SK-N-SH treated with all-trans-retinoic acid at 6 μM for 48 hours (cell line): Measurements from ENCODE around the gene MRPS6.

Experiments
- ATAC-seq: fragments of 200-7000 bp; cut with Tn5 transposase; 3 replicates; pipeline ENCODE4 v1.9.1; 2020; ENCODE audit warnings: mild to moderate bottlenecking, moderate library complexity
- ARNTL ChIP-seq: fragments of 450-650 bp; formaldehyde crosslinking; IDR thresholded peaks from 2 replicates; pipeline ENCODE4 v1.5.0; 2020; ENCODE audit warnings: low read depth, mild to moderate bottlenecking, moderate library complexity, borderline replicate concordance
- BACH2 ChIP-seq: fragments of 250-450 bp; sonication (Bioruptor Pico); IDR thresholded peaks from 2 replicates; pipeline ENCODE4 v1.9.0; 2021; ENCODE audit warnings: mild to moderate bottlenecking, borderline replicate concordance
- CSDC2 ChIP-seq: fragments of 250-450 bp; sonication (Bioruptor Pico); IDR thresholded peaks from 2 replicates; pipeline ENCODE4 v1.5.0; 2020; ENCODE audit warnings: mild to moderate bottlenecking, moderate library complexity
- ESRRG ChIP-seq: fragments of 250-450 bp; sonication (Bioruptor Pico); IDR thresholded peaks from 2 replicates; pipeline ENCODE4 v1.6.1; 2021; ENCODE audit warnings: mild to moderate bottlenecking
- GLIS3 ChIP-seq: fragments of 250-450 bp; sonication (Bioruptor Pico); IDR thresholded peaks from 2 replicates; pipeline ENCODE4 v1.5.0; 2020; ENCODE audit warnings: mild to moderate bottlenecking, moderate library complexity
- ISL1 ChIP-seq: fragments of 250-450 bp; sonication (Bioruptor Pico); IDR thresholded peaks from 2 replicates; pipeline ENCODE4 v2.1.2; 2022; ENCODE audit warnings: mild to moderate bottlenecking, moderate library complexity
- OSR1 ChIP-seq: fragments of 250-450 bp; sonication (Bioruptor Pico); IDR thresholded peaks from 2 replicates; pipeline ENCODE4 v1.8.0; 2022; ENCODE audit warnings: moderate library complexity, mild to moderate bottlenecking, inconsistent platforms
- POU6F1 ChIP-seq: fragments of 250-450 bp; sonication (Bioruptor Pico); IDR thresholded peaks from 2 replicates; pipeline ENCODE4 v1.8.0; 2021; ENCODE audit warnings: low read depth, mild to moderate bottlenecking, moderate library complexity, borderline replicate concordance
- PPARA ChIP-seq: fragments of 250-450 bp; sonication (Bioruptor Pico); IDR thresholded peaks from 2 replicates; pipeline ENCODE4 v1.5.0; 2020; ENCODE audit warnings: mild to moderate bottlenecking, borderline replicate concordance
- RARB ChIP-seq: fragments of 250-450 bp; sonication (Bioruptor Pico); IDR thresholded peaks from 2 replicates; pipeline ENCODE4 v1.8.0; 2021; ENCODE audit warnings: mild to moderate bottlenecking, moderate library complexity
- SNAI2 ChIP-seq: fragments of 250-450 bp; sonication (Bioruptor Pico); IDR thresholded peaks from 2 replicates; pipeline ENCODE4 v1.5.0; 2020; ENCODE audit warnings: mild to moderate bottlenecking, moderate library complexity
- TCF4 ChIP-seq: fragments of 250-450 bp; sonication (Bioruptor Pico); IDR thresholded peaks from 2 replicates; pipeline ENCODE4 v1.8.0; 2021; ENCODE audit warnings: mild to moderate bottlenecking, moderate library complexity, borderline replicate concordance
- TOX ChIP-seq: fragments of 250-450 bp; sonication (Bioruptor Pico); IDR thresholded peaks from 2 replicates; pipeline ENCODE4 v1.8.0; 2021; ENCODE audit warnings: mild to moderate bottlenecking, moderate library complexity, borderline replicate concordance
- TSHZ2 ChIP-seq: fragments of 250-450 bp; sonication (Bioruptor Pico); IDR thresholded peaks from 2 replicates; pipeline ENCODE4 v1.5.0; 2020; ENCODE audit warnings: mild to moderate bottlenecking, moderate library complexity
- ZC3H10 ChIP-seq: fragments of 250-450 bp; sonication (Bioruptor Pico); IDR thresholded peaks from 2 replicates; pipeline ENCODE4 v1.5.1; 2021; ENCODE audit warnings: mild to moderate bottlenecking, moderate library complexity
- ZFP3 ChIP-seq: fragments of 250-450 bp; sonication (Bioruptor Pico); IDR thresholded peaks from 2 replicates; pipeline ENCODE4 v1.5.0; 2020; ENCODE audit warnings: mild to moderate bottlenecking, moderate library complexity
- ZNF565 ChIP-seq: fragments of 450-650 bp; formaldehyde crosslinking; conservative IDR thresholded peaks from 2 replicates; pipeline ENCODE4 v1.5.0; 2020; ENCODE audit warnings: low read depth, mild to moderate bottlenecking, moderate library complexity
- ZNF70 ChIP-seq: fragments of 450-650 bp; formaldehyde crosslinking; IDR thresholded peaks from 2 replicates; pipeline ENCODE4 v1.5.0; 2020; ENCODE audit warnings: mild to moderate bottlenecking, moderate library complexity
- ZNF8 ChIP-seq: fragments of 450-650 bp; formaldehyde crosslinking; IDR thresholded peaks from 2 replicates; pipeline ENCODE4 v1.5.0; 2020; ENCODE audit warnings: mild to moderate bottlenecking, moderate library complexity
- TF ChIP-seq, protein P1 (sequence below): fragments of 250-450 bp; sonication (Bioruptor Pico); IDR thresholded peaks from 2 replicates; pipeline ENCODE4 v1.8.0; 2020; ENCODE audit warnings: mild to moderate bottlenecking, moderate library complexity, borderline replicate concordance
- TF ChIP-seq, protein P2 (sequence below): fragments of 250-450 bp; sonication (Bioruptor Pico); IDR thresholded peaks from 2 replicates; pipeline ENCODE4 v1.5.1; 2020; ENCODE audit warnings: low read depth, mild to moderate bottlenecking, moderate library complexity
- TF ChIP-seq, protein P3 (sequence below): fragments of 250-450 bp; sonication (Bioruptor Pico); IDR thresholded peaks from 2 replicates; pipeline ENCODE4 v1.5.1; 2021; ENCODE audit warnings: mild to moderate bottlenecking, moderate library complexity

MRPS6 gene

GRCh38 chr21:34073032-34073748, at the start of gene MRPS6, which contains the start of gene SLC5A3:
Gene MRPS6, plus strand, starts transcription at chr21:34073578. Its CDS starts 123 bp downstream, at chr21:34073701.
Gene SLC5A3, plus strand, starts transcription at chr21:34073578. Its CDS starts 21,621 bp downstream, at chr21:34095199.
- TF ChIP-seq ISL1 (CRISPR knock-in tag), result no peak
- no peak for TF ChIP-seq TCF4 (CRISPR knock-in tag)
- TF ChIP-seq, protein P1, sequence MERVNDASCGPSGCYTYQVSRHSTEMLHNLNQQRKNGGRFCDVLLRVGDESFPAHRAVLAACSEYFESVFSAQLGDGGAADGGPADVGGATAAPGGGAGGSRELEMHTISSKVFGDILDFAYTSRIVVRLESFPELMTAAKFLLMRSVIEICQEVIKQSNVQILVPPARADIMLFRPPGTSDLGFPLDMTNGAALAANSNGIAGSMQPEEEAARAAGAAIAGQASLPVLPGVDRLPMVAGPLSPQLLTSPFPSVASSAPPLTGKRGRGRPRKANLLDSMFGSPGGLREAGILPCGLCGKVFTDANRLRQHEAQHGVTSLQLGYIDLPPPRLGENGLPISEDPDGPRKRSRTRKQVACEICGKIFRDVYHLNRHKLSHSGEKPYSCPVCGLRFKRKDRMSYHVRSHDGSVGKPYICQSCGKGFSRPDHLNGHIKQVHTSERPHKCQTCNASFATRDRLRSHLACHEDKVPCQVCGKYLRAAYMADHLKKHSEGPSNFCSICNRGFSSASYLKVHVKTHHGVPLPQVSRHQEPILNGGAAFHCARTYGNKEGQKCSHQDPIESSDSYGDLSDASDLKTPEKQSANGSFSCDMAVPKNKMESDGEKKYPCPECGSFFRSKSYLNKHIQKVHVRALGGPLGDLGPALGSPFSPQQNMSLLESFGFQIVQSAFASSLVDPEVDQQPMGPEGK (CRISPR knock-in tag), result no peak
- no peak for TF ChIP-seq GLIS3 (CRISPR knock-in tag)
- TF ChIP-seq RARB, result no peak
- no peak for TF ChIP-seq POU6F1 (CRISPR knock-in tag)
- no peak for TF ChIP-seq ZNF8
- TF ChIP-seq TSHZ2 (CRISPR knock-in tag), result no peak
- TF ChIP-seq, protein P2, sequence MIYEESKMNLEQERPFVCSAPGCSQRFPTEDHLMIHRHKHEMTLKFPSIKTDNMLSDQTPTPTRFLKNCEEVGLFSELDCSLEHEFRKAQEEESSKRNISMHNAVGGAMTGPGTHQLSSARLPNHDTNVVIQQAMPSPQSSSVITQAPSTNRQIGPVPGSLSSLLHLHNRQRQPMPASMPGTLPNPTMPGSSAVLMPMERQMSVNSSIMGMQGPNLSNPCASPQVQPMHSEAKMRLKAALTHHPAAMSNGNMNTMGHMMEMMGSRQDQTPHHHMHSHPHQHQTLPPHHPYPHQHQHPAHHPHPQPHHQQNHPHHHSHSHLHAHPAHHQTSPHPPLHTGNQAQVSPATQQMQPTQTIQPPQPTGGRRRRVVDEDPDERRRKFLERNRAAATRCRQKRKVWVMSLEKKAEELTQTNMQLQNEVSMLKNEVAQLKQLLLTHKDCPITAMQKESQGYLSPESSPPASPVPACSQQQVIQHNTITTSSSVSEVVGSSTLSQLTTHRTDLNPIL (CRISPR knock-in tag), result no peak
- TF ChIP-seq TOX (CRISPR knock-in tag), result no peak
- no peak for TF ChIP-seq ARNTL (CRISPR knock-in tag)
- no peak for TF ChIP-seq SNAI2
- no peak for TF ChIP-seq ESRRG (CRISPR knock-in tag)
- no peak for TF ChIP-seq ZC3H10 (CRISPR knock-in tag)
- TF ChIP-seq OSR1 (CRISPR knock-in tag), result no peak
- no peak for TF ChIP-seq BACH2
- TF ChIP-seq ZFP3, result no peak
- no peak for TF ChIP-seq ZNF565 (CRISPR knock-in tag)
- peak; percentile 83 for ATAC-seq

DNA sequence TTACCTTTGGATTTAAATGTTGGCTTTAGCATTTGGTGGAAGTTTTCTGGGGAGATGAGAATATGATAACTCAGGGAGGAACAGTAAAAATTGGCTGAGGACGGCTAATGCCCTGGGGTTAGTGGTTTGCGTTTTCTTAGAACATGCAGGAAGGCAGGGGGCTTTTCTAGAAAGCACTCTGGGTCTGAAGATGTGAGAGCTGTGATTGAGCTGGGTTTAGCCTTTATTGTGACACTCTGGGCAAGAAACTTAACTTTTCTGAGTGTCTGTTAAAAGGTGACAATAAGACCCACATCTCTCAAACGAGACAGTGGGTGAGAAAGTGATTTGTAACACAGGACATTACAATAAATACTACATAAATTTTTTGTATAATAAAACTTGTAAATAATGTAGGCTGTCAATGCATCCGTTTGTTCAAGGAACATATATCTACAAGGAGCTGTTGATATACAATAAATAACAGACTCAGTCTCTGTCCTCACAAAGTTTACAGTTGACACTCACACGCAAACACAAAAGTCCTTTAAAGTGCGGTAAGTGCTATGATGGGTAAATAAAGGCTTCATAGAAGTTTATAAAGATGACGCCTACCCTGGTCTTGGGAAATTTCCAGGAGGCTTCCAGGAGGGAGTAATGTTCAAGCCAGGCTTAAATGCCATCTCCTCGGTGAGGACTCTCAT, 49.5 kb upstream of the MRPS6 start:
- no peak for ATAC-seq
- no peak for TF ChIP-seq TCF4 (CRISPR knock-in tag)
- no peak for TF ChIP-seq PPARA (CRISPR knock-in tag)
- TF ChIP-seq ZNF70, result no peak
- no peak for TF ChIP-seq ISL1 (CRISPR knock-in tag)
- TF ChIP-seq, protein P3, sequence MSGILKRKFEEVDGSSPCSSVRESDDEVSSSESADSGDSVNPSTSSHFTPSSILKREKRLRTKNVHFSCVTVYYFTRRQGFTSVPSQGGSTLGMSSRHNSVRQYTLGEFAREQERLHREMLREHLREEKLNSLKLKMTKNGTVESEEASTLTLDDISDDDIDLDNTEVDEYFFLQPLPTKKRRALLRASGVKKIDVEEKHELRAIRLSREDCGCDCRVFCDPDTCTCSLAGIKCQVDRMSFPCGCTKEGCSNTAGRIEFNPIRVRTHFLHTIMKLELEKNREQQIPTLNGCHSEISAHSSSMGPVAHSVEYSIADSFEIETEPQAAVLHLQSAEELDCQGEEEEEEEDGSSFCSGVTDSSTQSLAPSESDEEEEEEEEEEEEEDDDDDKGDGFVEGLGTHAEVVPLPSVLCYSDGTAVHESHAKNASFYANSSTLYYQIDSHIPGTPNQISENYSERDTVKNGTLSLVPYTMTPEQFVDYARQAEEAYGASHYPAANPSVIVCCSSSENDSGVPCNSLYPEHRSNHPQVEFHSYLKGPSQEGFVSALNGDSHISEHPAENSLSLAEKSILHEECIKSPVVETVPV (CRISPR knock-in tag), result no peak
- no peak for TF ChIP-seq BACH2
- TF ChIP-seq CSDC2 (CRISPR knock-in tag), result no peak
- TF ChIP-seq ESRRG (CRISPR knock-in tag), result no peak
- TF ChIP-seq ZNF565 (CRISPR knock-in tag), result no peak
- TF ChIP-seq ZC3H10 (CRISPR knock-in tag), result no peak
- TF ChIP-seq TOX (CRISPR knock-in tag), result no peak
- no peak for TF ChIP-seq ZNF8
- no peak for TF ChIP-seq RARB
- TF ChIP-seq OSR1 (CRISPR knock-in tag), result no peak
- TF ChIP-seq, protein P2 (CRISPR knock-in tag), result no peak
- TF ChIP-seq TSHZ2 (CRISPR knock-in tag), result no peak
- no peak for TF ChIP-seq ARNTL (CRISPR knock-in tag)
- no peak for TF ChIP-seq ZFP3
- TF ChIP-seq, all 23 proteins: peak for 0
